Transverse colon (tissue), 4 donors: ENCODE results near the gene LHX3. TPM values are rescaled to one million over a fixed set of nuclear protein-coding genes. Genes with fewer than 3 reads are reported as not detected.

Source experiments
- DNase-seq: peaks from one replicate; pipeline ENCODE4 v3.0.0-alpha.2; 2019
- H3K27ac ChIP-seq, 4 donors: fragments of 200-600 bp; sonication (generic); 2 replicates each; pipeline ENCODE4 v1.5.1; 2016 to 2018; ENCODE audit warnings: inconsistent platforms in 4 of 4
- H3K27me3 ChIP-seq: fragments of 200-600 bp; sonication (generic); 2 replicates; pipeline ENCODE4 v1.5.1; 2017; ENCODE audit warnings: inconsistent platforms
- H3K36me3 ChIP-seq, 4 donors: fragments of 200-600 bp; sonication (generic); 2 replicates each; pipeline ENCODE4 v1.5.1; 2017 to 2019; ENCODE audit warnings: inconsistent platforms in 4 of 4
- H3K4me1 ChIP-seq, 4 donors: fragments of 200-600 bp; sonication (generic); 2 replicates each; pipeline ENCODE4 v1.5.1; 2017 to 2020; ENCODE audit warnings: inconsistent platforms in 4 of 4
- H3K4me3 ChIP-seq, 4 donors: fragments of 200-600 bp; sonication (generic); 1 replicate in 1 of 4; 2 replicates in 3 of 4; pipeline versions ENCODE4 v1.5.1 to v1.6.1; 2017 to 2019; ENCODE audit warnings: inconsistent platforms in 4 of 4
- H3K9me3 ChIP-seq, 2 donors: fragments of 200-600 bp; sonication (generic); 2 replicates each; pipeline ENCODE4 v1.5.1; 2017 to 2019; ENCODE audit warnings: inconsistent platforms in 2 of 2
- EP300 ChIP-seq: sonication (generic); formaldehyde crosslinking; IDR thresholded peaks from one replicate; pipeline ENCODE4 v1.6.1; 2017; ENCODE audit warnings: antibody characterized with exemption, low read depth
- POLR2A ChIP-seq: fragments of 450-650 bp; IDR thresholded peaks from one replicate; pipeline ENCODE4 v1.6.1; 2016; ENCODE audit warnings: antibody characterized with exemption, mild to moderate bottlenecking, moderate library complexity
- POLR2AphosphoS5 ChIP-seq, 3 donors: sonication (generic); formaldehyde crosslinking; IDR thresholded peaks; one replicate each; pipeline ENCODE4 v1.6.1; 2016; ENCODE audit warnings: antibody characterized with exemption in 3 of 3
- WGBS, 2 donors: methylation state at CpG; one replicate each; pipeline ENCODE4 v1.1.5; 2018; ENCODE audit warnings: low coverage in 1 of 2; 5-methylcytosine and 5-hydroxymethylcytosine counted together
- in situ Hi-C, 4 donors: fragments of 200-750 bp; cut with MboI; loops; one replicate each; pipeline versions ENCODE4 v1.15.0 to v1.15.1; 2017; ENCODE audit warnings: low sequenced_read_pairs in 3 of 4, low pct_ligation_motif_present in 1 of 4, low pct_unique_long_range_greater_than_20kb in 1 of 4
- intact Hi-C: fragments of 100-400 bp; cut with DNase I; formaldehyde crosslinking; loops from one replicate; pipeline ENCODE4 v1.15.1; 2023; ENCODE audit warnings: low total_unique reads
- total RNA-seq, 4 donors: library from RNA; depleted of rRNA; stranded (reverse); fragments of >200 nt; gene quantifications; one replicate each; pipeline ENCODE4 v1.1.0, GENCODE V29; 2016
- TF ChIP-seq, protein P1 (sequence below), 5 experiments: fragments of 200-600 bp in 3 of 5; fragments of 450-650 bp in 2 of 5; sonication (generic) in 3 of 5; IDR thresholded peaks; 1 replicate in 2 of 5; 2 replicates in 3 of 5; pipeline ENCODE4 v1.5.1; 2016 to 2017; ENCODE audit warnings: antibody characterized with exemption in 5 of 5, inconsistent platforms in 3 of 5, mild to moderate bottlenecking in 2 of 5, moderate library complexity in 1 of 5

LHX3 gene
- total RNA-seq, 4 donors from 2014 or later = not detected

DNA sequence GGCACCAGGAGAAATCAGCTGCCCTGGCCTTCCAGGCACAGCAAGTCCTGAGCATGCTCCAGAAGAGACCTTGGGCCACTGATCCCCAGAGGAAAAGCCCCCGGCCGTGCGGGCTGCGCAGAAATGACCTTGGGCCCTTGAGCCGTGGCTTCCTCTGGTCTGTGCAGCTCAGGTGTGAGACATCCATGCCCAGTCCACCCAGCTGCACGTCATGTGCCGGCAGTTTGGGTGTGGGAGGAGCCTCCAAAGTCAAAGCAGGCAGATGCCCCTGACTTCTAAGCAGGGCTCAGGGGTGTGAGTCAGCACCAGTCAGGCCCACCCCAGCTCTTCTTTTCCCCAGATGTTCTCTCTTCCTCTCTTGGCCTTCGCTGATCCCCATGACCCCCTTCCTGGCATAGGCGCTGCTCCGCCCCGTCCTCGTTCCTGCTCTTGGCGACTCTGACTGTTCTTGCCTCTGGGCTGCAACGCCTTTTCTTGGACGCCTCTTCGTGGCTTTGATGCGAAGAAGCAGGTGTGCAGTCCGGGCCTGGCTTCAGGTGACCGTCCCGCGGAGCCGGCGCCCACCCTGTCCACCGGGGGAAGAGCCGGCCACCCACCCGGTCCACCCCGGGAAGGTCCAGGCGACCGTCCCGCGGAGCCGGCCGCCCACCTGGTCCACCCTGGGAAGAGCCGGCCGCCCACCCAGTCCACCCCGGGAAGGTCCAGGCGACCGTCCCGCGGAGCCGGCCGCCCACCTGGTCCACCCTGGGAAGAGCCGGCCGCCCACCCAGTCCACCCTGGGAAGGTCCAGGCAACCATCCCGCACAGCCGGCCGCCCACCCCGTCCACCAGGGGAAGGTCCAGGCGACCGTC is 46.6 kb upstream of the LHX3 start:
- H3K36me3 ChIP-seq = no peaks in the 10 kb centered on the region
- H3K27me3 ChIP-seq = peaks cover 43% of the 10 kb centered on the region
- no peak for DNase-seq
- in situ Hi-C loops (no loop called here), intact Hi-C loops (no loop called here)
- no peak overlapping the region for H3K27ac ChIP-seq
- no peak overlapping the region for H3K4me3 ChIP-seq
- no peaks in the 10 kb centered on the region for H3K9me3 ChIP-seq
- no peaks in the 10 kb centered on the region for H3K4me1 ChIP-seq
- WGBS, 2 donors = 87% methylated on average over 35 of the region's 50 CpGs; no CpG with 5 or more reads in 1 of the 2 donors
- TF ChIP-seq POLR2AphosphoS5 (IDR thresholded peaks at IDR 0.05) (no peak), POLR2A (no peak), EP300 (no peak)
- TF ChIP-seq, protein P1, sequence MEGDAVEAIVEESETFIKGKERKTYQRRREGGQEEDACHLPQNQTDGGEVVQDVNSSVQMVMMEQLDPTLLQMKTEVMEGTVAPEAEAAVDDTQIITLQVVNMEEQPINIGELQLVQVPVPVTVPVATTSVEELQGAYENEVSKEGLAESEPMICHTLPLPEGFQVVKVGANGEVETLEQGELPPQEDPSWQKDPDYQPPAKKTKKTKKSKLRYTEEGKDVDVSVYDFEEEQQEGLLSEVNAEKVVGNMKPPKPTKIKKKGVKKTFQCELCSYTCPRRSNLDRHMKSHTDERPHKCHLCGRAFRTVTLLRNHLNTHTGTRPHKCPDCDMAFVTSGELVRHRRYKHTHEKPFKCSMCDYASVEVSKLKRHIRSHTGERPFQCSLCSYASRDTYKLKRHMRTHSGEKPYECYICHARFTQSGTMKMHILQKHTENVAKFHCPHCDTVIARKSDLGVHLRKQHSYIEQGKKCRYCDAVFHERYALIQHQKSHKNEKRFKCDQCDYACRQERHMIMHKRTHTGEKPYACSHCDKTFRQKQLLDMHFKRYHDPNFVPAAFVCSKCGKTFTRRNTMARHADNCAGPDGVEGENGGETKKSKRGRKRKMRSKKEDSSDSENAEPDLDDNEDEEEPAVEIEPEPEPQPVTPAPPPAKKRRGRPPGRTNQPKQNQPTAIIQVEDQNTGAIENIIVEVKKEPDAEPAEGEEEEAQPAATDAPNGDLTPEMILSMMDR (IDR thresholded peaks at IDR 0.05) = no peak

DNA sequence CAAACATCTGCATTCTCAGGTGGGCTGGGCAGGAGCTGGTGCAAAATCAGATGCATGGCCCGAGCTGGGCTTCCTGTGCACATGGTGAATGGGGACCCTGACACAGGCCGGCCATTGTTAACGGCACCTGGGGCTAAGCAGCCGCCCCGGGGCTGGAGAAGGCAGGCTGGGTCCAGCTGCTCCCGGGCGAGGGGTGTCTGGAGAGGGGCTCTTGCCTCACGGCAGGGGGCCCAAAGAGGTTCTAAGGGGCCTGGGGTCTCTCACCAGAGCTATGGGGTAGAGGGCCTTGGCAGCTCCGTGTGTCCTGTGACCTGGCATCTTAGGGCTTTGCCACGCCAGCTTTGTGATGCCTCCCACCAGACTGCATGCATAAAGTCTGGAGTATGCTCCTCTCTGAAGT is 45.7 kb upstream of the LHX3 start:
- DNase-seq = no peak
- in situ Hi-C loops = no loop called here
- Histone ChIP-seq H3K4me1 (peaks cover 0 to 5% (median 4%) of the 10 kb centered on the region in 4 donors), H3K27ac (no peak overlapping the region), H3K36me3 (no peaks in the 10 kb centered on the region), H3K4me3 (no peak overlapping the region), H3K27me3 (peaks cover 35% of the 10 kb centered on the region), H3K9me3 (no peaks in the 10 kb centered on the region)
- TF ChIP-seq POLR2A = no peak
- no peak for TF ChIP-seq POLR2AphosphoS5 (IDR thresholded peaks at IDR 0.05)
- TF ChIP-seq, protein P1 (IDR thresholded peaks at IDR 0.05) = no peak
- no peak for TF ChIP-seq EP300
- intact Hi-C loops = no loop called here
- WGBS, 2 donors = 67% methylated on average over 7 of the region's 10 CpGs; no CpG with 5 or more reads in 1 of the 2 donors

DNA sequence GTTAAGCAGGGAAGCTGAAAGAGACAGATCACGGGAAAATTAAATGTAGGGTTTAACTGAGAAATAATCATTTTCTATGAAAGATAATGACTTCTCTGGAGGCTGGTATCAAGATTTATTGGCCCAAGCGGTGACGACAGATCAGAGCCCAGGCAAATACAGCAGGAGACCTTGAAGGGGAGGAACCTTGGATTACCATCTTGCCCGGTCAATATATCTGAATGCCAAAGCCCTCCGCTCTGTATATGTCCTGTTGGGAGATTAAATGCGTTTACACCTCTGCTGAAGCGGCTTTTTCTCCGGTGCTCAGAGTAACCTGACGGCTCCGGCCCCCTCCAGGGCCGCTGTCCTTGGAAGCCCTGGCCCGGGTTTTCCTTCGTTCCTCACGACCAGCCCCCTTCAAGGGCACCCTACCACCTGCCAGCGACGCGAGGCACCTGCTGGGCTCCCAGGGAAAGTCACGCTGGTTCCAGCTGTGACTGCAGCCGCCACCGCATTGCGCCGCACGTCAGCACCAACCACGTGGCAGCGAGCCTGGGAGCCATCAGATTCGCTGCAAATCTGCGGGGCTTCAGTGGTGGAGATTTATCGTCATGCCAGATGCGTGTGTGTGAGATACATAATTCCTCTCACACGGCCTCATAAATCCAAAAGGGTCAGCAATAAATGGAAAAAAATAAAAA is 45.1 kb upstream of the LHX3 start:
- no peak for DNase-seq
- intact Hi-C loops (no loop called here), in situ Hi-C loops (no loop called here)
- Histone ChIP-seq H3K9me3 (no peaks in the 10 kb centered on the region), H3K4me3 (no peak overlapping the region), H3K4me1 (peaks cover under 1 to 7% (median 5%) of the 10 kb centered on the region in 4 donors), H3K27me3 (peaks cover 30% of the 10 kb centered on the region), H3K27ac (no peak overlapping the region), H3K36me3 (no peaks in the 10 kb centered on the region)
- TF ChIP-seq POLR2AphosphoS5 (IDR thresholded peaks at IDR 0.05) = no peak
- no peak for TF ChIP-seq POLR2A
- TF ChIP-seq, protein P1 (IDR thresholded peaks at IDR 0.05) = no peak
- no peak for TF ChIP-seq EP300
- 10 to 51% methylated on average over 2 to 30 of the region's 30 CpGs for WGBS, 2 donors
